Naive B cell (primary cell): ENCODE results near the gene ZNF804B. TPM values are rescaled to one million over a fixed set of nuclear protein-coding genes. Genes with fewer than 3 reads are reported as not detected.

Experiments
- ATAC-seq, 2 donors: fragments of 150-1000 bp; cut with Tn5 transposase; 2 replicates each; pipeline ENCODE4 v1.10.0; 2021; ENCODE audit warnings: low read depth in 2 of 2, mild to moderate bottlenecking in 2 of 2, moderate library complexity in 2 of 2
- DNase-seq: peaks from one replicate; pipeline ENCODE4 v3.0.0; 2022
- H3K27ac Mint-ChIP-seq, 6 donors: one replicate each; pipeline ENCODE4 v1.8.0; 2020 to 2022; ENCODE audit warnings: mild to moderate bottlenecking in 6 of 6, mixed read lengths in 6 of 6, moderate library complexity in 5 of 6, inconsistent platforms in 2 of 6
- H3K27me3 Mint-ChIP-seq, 3 donors: one replicate each; pipeline ENCODE4 v1.8.0; 2021 to 2022; ENCODE audit warnings: mixed read lengths in 3 of 3, mild to moderate bottlenecking in 1 of 3
- H3K36me3 Mint-ChIP-seq, 2 donors: one replicate each; pipeline ENCODE4 v1.8.0; 2020 to 2022; ENCODE audit warnings: mixed read lengths in 2 of 2, inconsistent platforms in 1 of 2, mild to moderate bottlenecking in 1 of 2
- H3K4me1 Mint-ChIP-seq, 3 donors: one replicate each; pipeline ENCODE4 v1.8.0; 2020 to 2022; ENCODE audit warnings: mixed read lengths in 3 of 3, inconsistent platforms in 1 of 3, mild to moderate bottlenecking in 1 of 3, moderate library complexity in 1 of 3
- H3K4me3 Mint-ChIP-seq, 8 donors: one replicate each; pipeline ENCODE4 v1.8.0; 2020 to 2022; ENCODE audit warnings: mild to moderate bottlenecking in 8 of 8, mixed read lengths in 8 of 8, moderate library complexity in 8 of 8, inconsistent platforms in 2 of 8
- H3K9me3 Mint-ChIP-seq, 7 donors: one replicate each; pipeline ENCODE4 v1.8.0; 2020 to 2022; ENCODE audit warnings: mixed read lengths in 7 of 7, mild to moderate bottlenecking in 5 of 7, inconsistent platforms in 2 of 7, moderate library complexity in 1 of 7
- polyA plus RNA-seq, 6 donors: library from polyadenylated mRNA; unstranded; fragments of 300-500 nt; fragmentation: Illumina TruSeq; gene quantifications; one replicate each; pipeline ENCODE4 v1.2.3, GENCODE V29; 2021; ENCODE audit warnings: low read depth in 6 of 6

Gene ZNF804B
- polyA plus RNA-seq, 6 donors from 2014 or later, result not detected

DNA sequence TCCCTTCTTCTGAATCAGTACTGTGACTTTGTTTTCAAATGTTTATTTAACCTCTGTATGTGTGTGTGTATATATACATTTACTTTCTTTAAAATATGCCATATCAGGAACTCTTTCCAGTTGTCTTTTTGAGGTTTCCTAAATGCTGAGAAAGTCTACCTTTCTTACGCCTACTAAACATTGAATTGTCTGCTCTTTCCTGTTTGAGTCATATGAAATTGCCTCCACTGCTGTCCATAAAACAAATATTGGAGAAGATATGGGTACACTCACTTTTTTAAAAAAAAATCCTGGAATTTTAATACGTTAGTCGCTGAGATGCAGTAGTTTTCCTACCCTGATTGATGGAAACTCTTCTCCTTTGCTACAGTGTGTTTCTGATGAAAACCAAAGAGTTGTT, 334.8 kb downstream of the ZNF804B start:
- no peaks in the 10 kb centered on the region for H3K4me1 Mint-ChIP-seq
- H3K27ac Mint-ChIP-seq, result no peak overlapping the region
- no peaks in the 10 kb centered on the region for H3K36me3 Mint-ChIP-seq
- no peaks in the 10 kb centered on the region for H3K27me3 Mint-ChIP-seq
- DNase-seq (no peak), ATAC-seq (no peak)
- H3K9me3 Mint-ChIP-seq, result peaks cover 0 to 6% (median 2%) of the 10 kb centered on the region in 7 donors
- H3K4me3 Mint-ChIP-seq, result no peak overlapping the region

DNA sequence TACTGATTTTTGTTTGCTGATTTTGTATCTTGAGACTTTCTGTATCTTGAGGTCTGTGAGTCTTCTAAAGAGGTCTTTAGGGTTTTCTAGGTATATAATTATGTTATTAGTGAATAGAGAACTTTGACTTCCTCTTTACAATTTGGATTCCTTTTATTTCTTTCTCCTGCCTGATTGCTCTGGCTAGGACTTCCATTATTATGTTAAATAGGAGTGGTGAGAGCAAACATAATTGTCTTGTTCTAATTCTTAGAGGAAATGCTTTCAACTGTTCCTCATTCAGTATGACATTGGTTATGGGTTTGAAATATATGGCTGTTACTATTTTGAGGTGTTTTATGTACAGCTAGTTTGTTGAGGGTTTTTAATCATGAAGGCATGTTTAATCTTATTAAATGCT, 344.1 kb downstream of the ZNF804B start:
- no peak overlapping the region for H3K27ac Mint-ChIP-seq
- ATAC-seq (no peak), DNase-seq (no peak)
- no peaks in the 10 kb centered on the region for H3K4me1 Mint-ChIP-seq
- H3K4me3 Mint-ChIP-seq, result no peak overlapping the region
- peaks cover 0 to 8% (median 0%) of the 10 kb centered on the region in 7 donors for H3K9me3 Mint-ChIP-seq
- H3K27me3 Mint-ChIP-seq, result no peaks in the 10 kb centered on the region
- H3K36me3 Mint-ChIP-seq, result no peaks in the 10 kb centered on the region

DNA sequence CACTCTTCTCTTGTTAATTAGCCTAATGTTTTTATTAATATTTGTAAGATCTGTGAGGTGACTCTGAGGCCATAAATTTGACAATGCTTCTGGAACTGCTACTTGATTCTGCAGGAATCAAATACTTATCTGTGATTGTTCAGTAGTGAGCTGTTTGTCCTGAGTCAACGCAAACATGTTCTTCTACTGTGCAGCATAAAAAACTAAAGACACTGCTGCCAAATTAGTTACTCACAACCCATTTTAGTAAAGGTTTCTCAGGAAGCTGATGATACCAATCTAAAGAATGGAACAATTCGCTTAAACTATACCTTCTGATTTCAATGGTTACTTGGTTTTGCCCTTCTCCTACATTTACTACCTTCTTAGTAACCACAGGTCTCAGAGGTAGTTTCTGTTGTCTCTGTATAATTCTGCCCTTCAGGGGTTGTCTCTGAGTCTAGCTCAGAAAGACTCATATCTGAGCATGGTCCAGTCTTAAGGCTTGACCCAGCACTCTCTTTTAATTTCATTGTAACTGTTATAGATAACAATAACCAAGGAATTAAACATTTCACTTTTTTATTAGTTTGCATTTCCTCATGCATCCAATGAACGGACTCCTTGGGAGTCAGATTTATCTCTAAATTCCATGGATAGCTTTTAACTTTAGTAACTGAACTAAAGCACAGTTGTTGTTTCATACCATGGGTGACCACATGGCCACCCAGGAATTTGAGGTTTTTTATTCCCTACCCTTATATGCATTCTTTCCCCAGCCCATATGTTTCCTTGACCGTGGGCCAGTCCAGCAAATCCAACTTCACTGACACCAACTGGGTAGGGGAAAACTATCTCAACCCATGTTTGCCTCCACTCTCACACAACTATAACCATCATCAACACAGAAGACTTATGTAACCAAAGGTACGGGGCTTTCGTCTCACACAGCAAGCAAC, 345.5 kb downstream of the ZNF804B start:
- H3K36me3 Mint-ChIP-seq, result no peaks in the 10 kb centered on the region
- H3K27ac Mint-ChIP-seq, result no peak overlapping the region
- no peak overlapping the region for H3K4me3 Mint-ChIP-seq
- ATAC-seq (no peak), DNase-seq (no peak)
- H3K4me1 Mint-ChIP-seq, result no peaks in the 10 kb centered on the region
- no peaks in the 10 kb centered on the region for H3K27me3 Mint-ChIP-seq
- peaks cover 0 to 8% (median 0%) of the 10 kb centered on the region in 7 donors for H3K9me3 Mint-ChIP-seq

DNA sequence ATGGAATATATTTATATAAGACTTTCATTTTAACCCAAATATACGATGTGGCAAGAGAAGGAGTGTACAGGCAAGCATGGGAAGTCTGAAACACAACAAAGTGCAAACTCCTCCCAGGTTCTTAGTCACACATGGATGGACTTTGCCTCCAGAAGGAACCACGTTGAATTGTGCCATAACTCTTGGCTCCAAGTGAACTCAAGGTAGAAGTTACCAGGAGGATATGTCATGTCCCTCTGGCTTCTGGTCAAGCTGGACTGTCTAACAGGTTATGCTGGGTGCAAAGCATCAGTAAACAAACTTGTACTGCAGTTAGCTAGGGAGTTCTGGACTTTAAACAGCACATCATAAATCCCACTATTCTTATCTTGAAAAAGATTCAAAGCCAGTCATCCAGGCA, 364.4 kb downstream of the ZNF804B start:
- ATAC-seq (no peak), DNase-seq (no peak)
- Mint-ChIP-seq H3K4me3 (no peak overlapping the region), H3K36me3 (no peaks in the 10 kb centered on the region), H3K27me3 (no peaks in the 10 kb centered on the region), H3K27ac (no peak overlapping the region), H3K9me3 (peaks cover 0 to 6% (median 2%) of the 10 kb centered on the region in 7 donors), H3K4me1 (no peaks in the 10 kb centered on the region)

DNA sequence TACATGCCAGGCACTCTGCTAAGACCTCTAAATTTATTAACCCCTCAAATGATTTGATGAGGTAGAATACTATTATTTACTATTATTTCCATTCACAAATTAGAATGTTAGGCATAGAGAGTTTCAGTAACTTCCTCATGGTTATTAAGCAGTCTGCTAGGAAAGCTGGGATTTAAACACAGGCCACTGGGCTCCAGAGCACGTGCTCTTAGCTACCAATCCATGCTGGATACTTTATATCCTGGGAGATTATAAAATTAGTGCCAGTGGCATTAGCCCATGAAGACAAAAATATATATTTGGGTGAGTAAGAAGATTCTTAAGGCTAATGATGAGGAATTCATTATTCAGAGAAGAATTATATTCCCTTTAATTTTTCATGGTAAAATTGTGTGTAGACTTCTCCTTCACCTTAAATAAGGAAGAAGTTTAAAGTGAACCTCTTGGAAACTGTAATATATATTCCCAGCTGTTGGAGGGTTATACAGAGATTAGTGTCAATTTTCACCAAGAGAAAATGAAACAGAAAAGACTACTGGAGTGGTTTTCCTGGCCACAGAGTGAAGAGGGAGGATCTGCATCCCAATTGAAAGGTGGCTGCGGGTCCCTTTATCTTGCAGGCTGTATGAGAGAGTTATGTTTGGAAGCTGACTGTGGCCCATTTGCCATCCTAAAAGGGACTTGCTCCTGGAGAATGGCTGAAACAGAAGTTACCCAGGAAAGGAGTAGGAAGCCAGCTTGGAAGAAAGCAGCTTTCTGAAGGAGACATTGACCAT, 370.3 kb downstream of the ZNF804B start:
- H3K4me3 Mint-ChIP-seq, result no peak overlapping the region

DNA sequence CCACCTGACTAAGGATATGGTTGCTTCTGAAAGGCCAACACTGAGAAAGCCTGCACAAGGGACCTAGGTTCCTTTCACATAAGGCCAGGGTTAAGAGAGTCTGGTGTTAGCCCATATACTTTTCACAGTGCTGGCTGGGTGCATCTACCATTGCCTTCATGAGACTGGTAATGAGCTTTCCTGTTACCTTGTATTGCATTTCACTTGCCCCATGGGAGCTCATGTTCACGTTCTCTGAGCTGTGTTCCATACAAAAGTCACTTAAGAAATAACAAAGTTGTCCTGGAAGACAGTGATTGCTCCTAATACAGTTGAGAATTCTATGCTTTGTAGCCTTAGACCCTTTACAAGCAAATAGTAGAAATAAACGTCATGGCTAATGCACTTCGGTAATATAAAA, 373.9 kb downstream of the ZNF804B start:
- H3K27me3 Mint-ChIP-seq, result no peaks in the 10 kb centered on the region

More for the DNA sequence above, 370.3 kb downstream of the ZNF804B start:
- H3K27ac Mint-ChIP-seq, result no peak overlapping the region
- no peak for ATAC-seq
- no peaks in the 10 kb centered on the region for H3K9me3 Mint-ChIP-seq
- H3K4me1 Mint-ChIP-seq, result no peaks in the 10 kb centered on the region
- no peaks in the 10 kb centered on the region for H3K27me3 Mint-ChIP-seq
- no peak for DNase-seq
- no peaks in the 10 kb centered on the region for H3K36me3 Mint-ChIP-seq

DNA sequence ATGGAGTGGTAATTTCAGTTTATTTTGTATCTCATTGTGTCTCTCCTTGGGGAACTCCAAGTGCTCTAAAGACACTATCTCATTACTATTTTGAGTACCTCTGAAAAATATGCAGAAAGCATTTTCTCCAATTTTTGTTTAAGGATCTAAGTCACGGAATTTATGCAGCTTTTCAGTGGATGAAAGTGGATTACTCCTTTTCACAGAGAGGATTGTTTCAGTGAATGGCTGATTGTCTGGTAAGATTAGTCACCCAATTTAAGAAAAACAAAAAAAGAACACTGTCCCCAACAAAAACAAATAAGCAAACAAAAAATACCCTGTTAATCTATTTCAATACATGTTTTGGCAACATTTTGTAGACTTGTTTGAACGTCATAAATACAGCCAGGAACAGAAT, 374.3 kb downstream of the ZNF804B start:
- no peaks in the 10 kb centered on the region for H3K36me3 Mint-ChIP-seq
- H3K27ac Mint-ChIP-seq, result no peak overlapping the region
- H3K4me3 Mint-ChIP-seq, result no peak overlapping the region
- no peaks in the 10 kb centered on the region for H3K4me1 Mint-ChIP-seq
- no peak for ATAC-seq
- H3K27me3 Mint-ChIP-seq, result no peaks in the 10 kb centered on the region
- DNase-seq, result no peak
- H3K9me3 Mint-ChIP-seq, result peaks cover 3 to 11% (median 10%) of the 10 kb centered on the region in 7 donors

More for the DNA sequence above, 373.9 kb downstream of the ZNF804B start:
- no peaks in the 10 kb centered on the region for H3K4me1 Mint-ChIP-seq
- peaks cover 3 to 9% (median 6%) of the 10 kb centered on the region in 7 donors for H3K9me3 Mint-ChIP-seq
- H3K4me3 Mint-ChIP-seq, result no peak overlapping the region
- ATAC-seq (no peak), DNase-seq (no peak)
- no peak overlapping the region for H3K27ac Mint-ChIP-seq
- H3K36me3 Mint-ChIP-seq, result no peaks in the 10 kb centered on the region

DNA sequence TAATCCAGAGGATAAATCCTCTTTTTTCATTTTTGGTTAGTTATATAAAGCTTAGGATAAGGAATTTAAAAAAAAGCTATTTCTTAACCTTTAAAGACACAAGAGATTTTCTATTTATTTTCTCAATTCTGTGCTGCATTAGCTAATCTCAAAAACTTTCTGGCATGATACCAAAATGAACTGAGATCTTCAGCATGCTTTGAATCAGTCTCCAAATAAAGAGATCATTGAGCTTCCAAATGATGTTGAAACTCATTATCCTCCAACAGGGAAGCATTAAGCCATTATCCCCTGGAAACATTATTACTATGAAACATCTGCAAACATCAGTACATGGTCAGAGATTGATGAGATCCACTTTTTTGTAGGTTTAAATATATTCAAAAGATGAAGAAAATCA, 386.3 kb downstream of the ZNF804B start:
- DNase-seq, result no peak
- Mint-ChIP-seq H3K36me3 (no peaks in the 10 kb centered on the region), H3K4me3 (no peak overlapping the region), H3K27me3 (no peaks in the 10 kb centered on the region), H3K27ac (no peak overlapping the region), H3K4me1 (no peaks in the 10 kb centered on the region), H3K9me3 (peaks cover 0 to 12% (median 1%) of the 10 kb centered on the region in 7 donors)
- no peak for ATAC-seq

DNA sequence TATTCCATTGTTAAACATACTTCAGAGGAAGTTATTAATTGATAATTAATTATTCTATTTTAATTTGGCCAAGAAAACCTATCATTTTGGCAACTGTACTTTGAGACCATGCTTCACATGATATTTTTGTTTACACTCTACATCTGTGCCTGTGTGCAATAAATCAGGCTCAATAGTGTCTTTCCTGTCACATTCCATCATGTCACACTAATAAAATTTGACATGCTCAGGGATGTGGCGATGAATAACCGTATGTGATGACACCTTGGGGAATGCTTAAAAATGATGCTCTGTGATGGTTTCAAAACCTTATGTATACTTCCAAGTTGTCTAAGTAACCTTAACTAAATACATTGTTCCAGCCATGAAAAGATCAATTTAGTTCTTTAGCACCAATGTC, 400.6 kb downstream of the ZNF804B start:
- ATAC-seq (no peak), DNase-seq (no peak)
- no peak overlapping the region for H3K4me3 Mint-ChIP-seq
- no peaks in the 10 kb centered on the region for H3K27me3 Mint-ChIP-seq
- no peaks in the 10 kb centered on the region for H3K36me3 Mint-ChIP-seq
- H3K9me3 Mint-ChIP-seq, result peaks cover 0 to 6% (median 0%) of the 10 kb centered on the region in 7 donors
- H3K4me1 Mint-ChIP-seq, result no peaks in the 10 kb centered on the region
- no peak overlapping the region for H3K27ac Mint-ChIP-seq

DNA sequence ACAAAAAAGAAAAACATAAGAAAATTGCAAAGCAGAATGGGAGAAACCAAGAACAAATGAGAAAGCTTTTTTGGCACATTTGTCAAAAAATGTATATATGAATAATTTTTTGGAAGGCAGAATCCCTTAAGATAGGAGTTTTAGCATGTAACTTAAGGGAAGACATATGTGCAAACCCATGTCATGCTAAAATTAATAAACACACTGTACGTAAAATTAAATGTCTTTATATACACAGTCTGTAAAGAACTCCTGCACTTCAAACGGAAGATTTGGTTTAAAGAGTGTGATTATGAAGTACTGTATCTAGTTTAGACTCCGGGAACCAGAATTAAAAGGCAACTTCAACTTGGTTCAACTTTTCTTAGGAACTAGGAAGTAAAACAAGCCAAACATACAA, 405.9 kb downstream of the ZNF804B start:
- no peak overlapping the region for H3K27ac Mint-ChIP-seq

DNA sequence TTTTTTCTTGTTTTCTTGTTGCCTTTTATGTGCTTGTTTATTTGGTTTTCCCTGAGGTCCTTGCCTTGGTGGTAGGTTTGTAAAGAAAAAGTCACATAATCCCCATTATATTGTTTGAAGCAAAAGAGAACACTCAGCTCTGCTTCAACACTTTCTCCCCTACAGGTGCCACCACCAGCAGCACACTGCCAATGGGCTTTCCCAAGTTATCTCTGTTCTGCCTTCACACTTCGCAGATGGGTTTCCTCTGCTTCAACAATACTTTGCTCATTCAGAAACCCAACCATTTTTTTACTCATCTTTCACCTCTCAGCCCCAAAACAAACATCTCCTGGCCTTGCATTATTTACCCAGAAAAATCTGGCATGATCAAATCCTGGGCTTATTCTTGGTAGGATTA, 411.1 kb downstream of the ZNF804B start:
- Mint-ChIP-seq H3K36me3 (no peaks in the 10 kb centered on the region), H3K27ac (no peak overlapping the region), H3K4me1 (no peaks in the 10 kb centered on the region), H3K27me3 (no peaks in the 10 kb centered on the region), H3K9me3 (peaks cover 0 to 21% (median 4%) of the 10 kb centered on the region in 7 donors), H3K4me3 (no peak overlapping the region)
- ATAC-seq (no peak), DNase-seq (no peak)

More for the DNA sequence above, 405.9 kb downstream of the ZNF804B start:
- DNase-seq (no peak), ATAC-seq (no peak)
- Mint-ChIP-seq H3K4me1 (no peaks in the 10 kb centered on the region), H3K9me3 (peaks cover 0 to 4% (median 2%) of the 10 kb centered on the region in 7 donors), H3K4me3 (no peak overlapping the region), H3K27me3 (no peaks in the 10 kb centered on the region), H3K36me3 (no peaks in the 10 kb centered on the region)

DNA sequence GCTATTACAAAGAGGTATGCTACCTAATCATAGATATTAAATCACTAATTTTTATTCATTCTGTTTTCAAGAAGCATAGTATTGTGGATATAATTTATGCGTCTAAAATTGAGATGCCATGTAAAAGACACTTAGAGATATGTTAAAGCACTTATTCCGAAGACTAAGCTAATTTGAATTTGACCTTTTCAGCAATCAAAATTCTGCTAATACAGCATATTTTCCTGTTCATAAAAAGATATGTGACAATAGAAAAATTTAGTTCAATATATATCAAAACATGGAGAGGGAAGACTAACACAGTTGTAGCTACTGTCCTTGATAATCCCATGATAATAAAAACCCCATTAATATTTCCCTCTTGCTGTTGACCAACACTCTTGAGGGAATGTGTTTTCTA, 422.6 kb downstream of the ZNF804B start:
- H3K4me3 Mint-ChIP-seq, result no peak overlapping the region

DNA sequence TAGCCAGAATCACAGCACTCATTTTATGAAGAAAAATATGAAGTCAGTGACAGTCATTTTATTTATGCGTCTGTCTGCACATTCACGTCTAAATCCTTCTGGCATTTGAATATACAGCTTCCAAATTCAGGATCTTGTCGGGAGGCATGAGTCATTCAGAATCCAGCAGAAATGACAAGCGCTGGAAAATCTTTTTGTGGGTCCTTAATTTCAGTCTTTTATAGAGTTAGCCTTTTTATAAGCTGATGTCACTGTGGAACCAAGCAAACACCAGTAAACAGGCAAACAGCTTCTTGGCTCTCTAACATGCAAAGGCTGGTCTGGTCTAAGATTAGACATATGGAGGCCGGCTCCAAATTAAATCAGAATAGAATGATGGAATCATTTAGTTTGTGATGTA, 424.2 kb downstream of the ZNF804B start:
- Mint-ChIP-seq H3K36me3 (no peaks in the 10 kb centered on the region), H3K4me1 (no peaks in the 10 kb centered on the region), H3K9me3 (peaks cover 0 to 14% (median 6%) of the 10 kb centered on the region in 7 donors), H3K27me3 (no peaks in the 10 kb centered on the region), H3K27ac (no peak overlapping the region), H3K4me3 (no peak overlapping the region)
- no peak for DNase-seq
- no peak for ATAC-seq

More for the DNA sequence above, 422.6 kb downstream of the ZNF804B start:
- no peaks in the 10 kb centered on the region for H3K36me3 Mint-ChIP-seq
- H3K9me3 Mint-ChIP-seq, result peaks cover 0 to 17% (median 6%) of the 10 kb centered on the region in 7 donors
- no peaks in the 10 kb centered on the region for H3K27me3 Mint-ChIP-seq
- ATAC-seq (no peak), DNase-seq (no peak)
- H3K27ac Mint-ChIP-seq, result no peak overlapping the region
- H3K4me1 Mint-ChIP-seq, result no peaks in the 10 kb centered on the region

DNA sequence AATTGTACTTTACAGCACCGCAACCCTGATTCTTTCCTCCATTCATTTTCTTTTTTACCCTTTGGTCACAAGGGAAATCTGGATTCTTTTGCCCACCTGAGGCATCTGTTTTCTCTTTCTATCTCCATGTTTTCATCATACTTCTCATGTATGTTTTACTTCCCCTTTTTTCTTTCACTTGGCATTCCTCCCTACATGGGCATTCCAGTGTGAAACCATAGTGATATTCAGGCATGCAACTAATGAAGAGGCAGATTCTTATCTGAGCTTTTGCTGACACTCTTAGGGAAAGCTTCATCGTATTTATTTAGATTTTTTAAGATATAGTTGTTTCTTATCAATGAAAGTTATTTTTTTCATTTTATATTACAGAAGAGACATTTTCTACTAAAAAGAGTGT, 441.3 kb downstream of the ZNF804B start:
- Mint-ChIP-seq H3K36me3 (no peaks in the 10 kb centered on the region), H3K27ac (no peak overlapping the region), H3K27me3 (no peaks in the 10 kb centered on the region), H3K9me3 (peaks cover 0 to 4% (median 0%) of the 10 kb centered on the region in 7 donors), H3K4me1 (no peaks in the 10 kb centered on the region), H3K4me3 (no peak overlapping the region)
- ATAC-seq (no peak), DNase-seq (no peak)
